PC-3 (cell line): ENCODE results near the gene DUSP19. TPM values are rescaled to one million over a fixed set of nuclear protein-coding genes. Genes with fewer than 3 reads are reported as not detected.

Source experiments
- ATAC-seq: fragments of 200-7000 bp; cut with Tn5 transposase; 2 replicates; pipeline ENCODE4 v1.9.1; 2020; ENCODE audit warnings: mild to moderate bottlenecking, moderate library complexity
- BruUV-seq: library from RNA; stranded (reverse); fragments of 400-500 nt; replicated peaks from 2 replicates; lab custom pipeline; 2021; lab: Mats Ljungman, UMichigan
- CTCF ChIA-PET: fragments of 300-600 bp; sonication (Branson Sonifier 250); formaldehyde crosslinking; loops from one replicate; lab custom pipeline; 2022; ENCODE audit warnings: antibody characterized with exemption; lab: Charles Lee
- POLR2A ChIA-PET: fragments of 300-600 bp; sonication (Branson Sonifier 250); formaldehyde crosslinking; loops from one replicate; lab custom pipeline; 2022; ENCODE audit warnings: antibody characterized with exemption; ENCODE audit not compliant: unreplicated experiment; lab: Charles Lee
- DNase-seq: peaks from one replicate; pipeline ENCODE4 v3.0.0-alpha.2; 2015
- H2AFZ ChIP-seq: fragments of 300-600 bp; sonication (generic); 2 replicates; pipeline ENCODE4 v1.6.0; 2016; ENCODE audit warnings: antibody characterized with exemption, low read length
- H3F3A ChIP-seq: fragments of 300-600 bp; sonication (generic); one replicate; pipeline ENCODE4 v1.6.0; 2017; ENCODE audit warnings: antibody characterized with exemption, low read length, control low read depth, mild to moderate bottlenecking; ENCODE audit not compliant: unreplicated experiment
- H3K27ac ChIP-seq: fragments of 300-600 bp; sonication (generic); 2 replicates; pipeline ENCODE4 v1.5.1; 2016; ENCODE audit warnings: mild to moderate bottlenecking, low read length
- H3K27me3 ChIP-seq: fragments of 300-600 bp; sonication (generic); 2 replicates; pipeline ENCODE4 v1.6.1; 2016; ENCODE audit warnings: low read length, mixed read lengths
- H3K36me3 ChIP-seq: fragments of 300-600 bp; sonication (generic); 2 replicates; pipeline ENCODE4 v1.6.1; 2016; ENCODE audit warnings: low read depth, mixed run types, low read length, mixed read lengths
- H3K4me1 ChIP-seq: fragments of 300-600 bp; sonication (generic); 2 replicates; pipeline ENCODE4 v1.5.1; 2016; ENCODE audit warnings: low read length; ENCODE audit not compliant: insufficient read depth
- H3K4me2 ChIP-seq: fragments of 300-600 bp; sonication (generic); 2 replicates; pipeline ENCODE4 v1.6.0; 2016; ENCODE audit warnings: low read length
- H3K4me3 ChIP-seq: fragments of 300-600 bp; sonication (generic); 2 replicates; pipeline ENCODE4 v1.5.1; 2016; ENCODE audit warnings: mild to moderate bottlenecking, low read length, mixed read lengths
- H3K79me2 ChIP-seq: fragments of 300-600 bp; sonication (generic); 2 replicates; pipeline ENCODE4 v1.6.1; 2017; ENCODE audit warnings: low read length, mixed read lengths
- H3K9ac ChIP-seq: fragments of 300-600 bp; sonication (generic); 2 replicates; pipeline ENCODE4 v1.6.0; 2016; ENCODE audit warnings: mild to moderate bottlenecking, low read length
- H3K9me2 ChIP-seq: fragments of 300-600 bp; sonication (generic); replicated peaks from 2 replicates; pipeline ENCODE4 v1.6.1; 2016; ENCODE audit warnings: mixed run types, low read length, mixed read lengths
- H3K9me3 ChIP-seq: fragments of 300-600 bp; sonication (generic); 2 replicates; pipeline ENCODE4 v1.6.1; 2016; ENCODE audit warnings: low read length, mixed read lengths
- H4K20me1 ChIP-seq: fragments of 300-600 bp; sonication (generic); 2 replicates; pipeline ENCODE4 v1.6.1; 2016; ENCODE audit warnings: low read length, mixed read lengths
- EZH2 ChIP-seq: fragments of 300-600 bp; sonication (generic); IDR thresholded peaks from one replicate; pipeline ENCODE4 v1.6.1; 2017; ENCODE audit warnings: antibody characterized with exemption, mild to moderate bottlenecking, low read length; ENCODE audit not compliant: unreplicated experiment
- EZH2phosphoT487 ChIP-seq: fragments of 300-600 bp; sonication (generic); IDR thresholded peaks from 2 replicates; pipeline ENCODE4 v1.6.1; 2018; ENCODE audit warnings: mild to moderate bottlenecking, antibody characterized with exemption, low read length, borderline replicate concordance
- intact Hi-C: fragments of 100-400 bp; cut with micrococcal nuclease; formaldehyde crosslinking; loops from 2 replicates; pipeline ENCODE4 v1.9.0; 2023
- total RNA-seq: library from RNA; depleted of rRNA; stranded (reverse); fragments of >200 nt; gene quantifications from 2 replicates; pipeline ENCODE4 v1.2.3, GENCODE V29; 2014
- TF ChIP-seq, protein P1 (sequence below): fragments of 300-600 bp; sonication (generic); conservative IDR thresholded peaks from 2 replicates; pipeline ENCODE4 v1.5.1; 2017; ENCODE audit warnings: antibody characterized with exemption, low read depth, mild to moderate bottlenecking, low read length

Gene DUSP19
- total RNA-seq, 1 experiment from 2014 or later: 0.51 TPM

DNA sequence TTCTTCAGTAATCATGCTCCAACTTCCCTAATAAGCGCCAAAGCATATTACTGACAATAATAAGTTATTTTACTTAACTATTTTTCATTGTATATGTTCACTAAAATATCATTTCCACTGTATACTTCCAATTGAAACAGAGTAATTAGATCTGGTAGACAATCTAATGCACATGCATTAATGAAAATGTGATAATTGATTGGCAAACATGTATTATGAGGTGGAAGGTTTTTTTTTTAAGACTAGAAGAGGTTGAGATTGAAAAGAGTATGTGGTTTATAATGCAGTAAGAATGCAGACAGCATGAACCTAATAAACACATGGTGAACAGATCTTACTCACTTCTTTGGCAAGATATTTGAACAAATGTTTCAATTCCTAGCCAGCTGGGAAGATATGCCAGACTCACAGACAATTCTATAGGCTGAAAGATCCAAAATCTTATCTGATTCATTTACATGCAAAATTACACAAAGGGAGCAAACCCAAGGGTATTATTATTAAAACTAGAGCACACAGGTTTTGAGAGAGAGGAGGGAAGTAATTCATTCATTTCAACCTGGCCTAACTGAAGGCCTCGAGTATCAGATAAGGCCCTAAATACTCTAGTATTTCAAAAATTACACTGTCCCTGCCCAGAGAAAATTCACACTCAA is 43.1 kb upstream of the DUSP19 start:
- H2AFZ ChIP-seq: no peak overlapping the region
- H3K36me3 ChIP-seq: no peaks in the 10 kb centered on the region
- peak overlapping the region; percentile 95 for H3K4me2 ChIP-seq
- H3K27me3 ChIP-seq: no peaks in the 10 kb centered on the region
- peaks cover 66% of the 10 kb centered on the region for H4K20me1 ChIP-seq
- no peak overlapping the region; the same call in 1 of the 2 replicates for H3K9ac ChIP-seq
- no peaks in the 10 kb centered on the region for H3K9me3 ChIP-seq
- BruUV-seq: no TSS peak
- peak overlapping the region; percentile 95 for H3K4me3 ChIP-seq
- intact Hi-C loops: loop anchor here (5.0 kb wide), 1 partner anchor 53 kb away; no protein-coding TSS in a partner anchor
- TF ChIP-seq EZH2: no peak
- no peak for TF ChIP-seq EZH2phosphoT487
- TF ChIP-seq, protein P1, sequence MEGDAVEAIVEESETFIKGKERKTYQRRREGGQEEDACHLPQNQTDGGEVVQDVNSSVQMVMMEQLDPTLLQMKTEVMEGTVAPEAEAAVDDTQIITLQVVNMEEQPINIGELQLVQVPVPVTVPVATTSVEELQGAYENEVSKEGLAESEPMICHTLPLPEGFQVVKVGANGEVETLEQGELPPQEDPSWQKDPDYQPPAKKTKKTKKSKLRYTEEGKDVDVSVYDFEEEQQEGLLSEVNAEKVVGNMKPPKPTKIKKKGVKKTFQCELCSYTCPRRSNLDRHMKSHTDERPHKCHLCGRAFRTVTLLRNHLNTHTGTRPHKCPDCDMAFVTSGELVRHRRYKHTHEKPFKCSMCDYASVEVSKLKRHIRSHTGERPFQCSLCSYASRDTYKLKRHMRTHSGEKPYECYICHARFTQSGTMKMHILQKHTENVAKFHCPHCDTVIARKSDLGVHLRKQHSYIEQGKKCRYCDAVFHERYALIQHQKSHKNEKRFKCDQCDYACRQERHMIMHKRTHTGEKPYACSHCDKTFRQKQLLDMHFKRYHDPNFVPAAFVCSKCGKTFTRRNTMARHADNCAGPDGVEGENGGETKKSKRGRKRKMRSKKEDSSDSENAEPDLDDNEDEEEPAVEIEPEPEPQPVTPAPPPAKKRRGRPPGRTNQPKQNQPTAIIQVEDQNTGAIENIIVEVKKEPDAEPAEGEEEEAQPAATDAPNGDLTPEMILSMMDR: no peak
- no peaks in the 10 kb centered on the region for H3F3A ChIP-seq
- ChIA-PET CTCF (interaction anchor here (0.5 kb wide), 1 partner anchor 137 kb away, joined by 3 read pairs; no protein-coding TSS in a partner anchor), POLR2A (no interaction called here)
- H3K9me2 ChIP-seq: no peaks in the 10 kb centered on the region
- H3K27ac ChIP-seq: no peak overlapping the region
- ATAC-seq: no peak
- DNase-seq: peak; percentile 62
- H3K79me2 ChIP-seq: peaks cover 76% of the 10 kb centered on the region
- H3K4me1 ChIP-seq: peaks cover 34% of the 10 kb centered on the region

DNA sequence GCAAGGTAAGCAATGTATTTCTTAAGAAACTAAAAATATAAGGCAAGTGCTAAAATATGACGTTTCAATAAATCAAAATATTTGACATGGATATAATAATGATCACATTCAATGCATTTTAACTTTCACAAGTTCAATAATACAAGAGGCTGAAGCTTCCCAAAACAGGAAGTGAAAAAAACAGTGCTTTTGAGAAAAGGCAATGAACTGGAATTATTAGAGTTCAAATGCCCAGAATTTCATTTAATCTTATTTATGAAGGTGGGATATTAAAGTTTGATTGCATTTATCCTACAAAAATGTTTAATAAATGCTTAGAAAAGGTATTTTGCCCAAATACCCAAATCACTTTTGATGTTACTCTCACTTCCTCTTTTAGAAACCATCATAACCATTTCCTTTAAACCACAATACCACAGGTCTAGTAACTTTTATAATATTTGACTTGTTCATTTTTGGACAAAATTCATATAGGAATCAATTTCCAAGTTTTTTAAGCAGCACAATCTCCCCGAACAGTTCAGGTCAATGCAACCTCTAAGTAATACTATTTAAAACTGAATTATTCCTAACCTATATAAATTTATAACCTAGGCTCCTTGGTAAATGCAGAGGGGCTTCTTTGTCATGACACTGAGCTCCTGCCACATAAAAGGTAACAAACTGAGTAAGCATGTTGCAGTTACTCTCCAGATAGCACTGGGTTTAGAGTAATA is 42.4 kb upstream of the DUSP19 start:
- no TSS peak for BruUV-seq
- no peak overlapping the region for H2AFZ ChIP-seq
- peaks cover 59% of the 10 kb centered on the region for H4K20me1 ChIP-seq
- H3K9me2 ChIP-seq: no peaks in the 10 kb centered on the region
- peak overlapping the region; percentile 94 for H3K9ac ChIP-seq
- intact Hi-C loops: loop anchor here (2.0 to 5.0 kb wide), 2 partner anchors 21 to 54 kb away; no protein-coding TSS in a partner anchor
- no peak overlapping the region for H3K27ac ChIP-seq
- peak overlapping the region; percentile 95 for H3K4me2 ChIP-seq
- H3K9me3 ChIP-seq: no peaks in the 10 kb centered on the region
- ChIA-PET POLR2A (no interaction called here), CTCF (no interaction called here)
- H3K36me3 ChIP-seq: no peaks in the 10 kb centered on the region
- peak overlapping the region; percentile 95 for H3K4me3 ChIP-seq
- H3F3A ChIP-seq: no peaks in the 10 kb centered on the region
- no peak for TF ChIP-seq EZH2
- TF ChIP-seq, protein P1: no peak
- TF ChIP-seq EZH2phosphoT487: no peak
- peaks cover 69% of the 10 kb centered on the region for H3K79me2 ChIP-seq
- H3K27me3 ChIP-seq: no peaks in the 10 kb centered on the region
- H3K4me1 ChIP-seq: peaks cover 34% of the 10 kb centered on the region
- DNase-seq (no peak), ATAC-seq (no peak)
